AG10803 (cell line): ENCODE data around the gene VAPA.
A peak's percentile ranks its signal among the peaks of the same experiment; 100 is the strongest.
"Not testable (repeated sequence)": the region's sequence is repeated elsewhere in the genome, so short reads cannot be mapped to it uniquely, and the experiment has no call there.

Experiments
- DNase-seq: peaks from one replicate; pipeline ENCODE4 v3.0.0; 2010; ENCODE audit warnings: low read depth
- H3K4me3 ChIP-seq: 2 replicates; pipeline ENCODE4 v1.5.1; 2011; ENCODE audit warnings: mild to moderate bottlenecking, low read length, control low read depth
- TF ChIP-seq, protein P1 (sequence below): conservative IDR thresholded peaks from 2 replicates; pipeline ENCODE4 v1.5.1; 2011; ENCODE audit warnings: mild to moderate bottlenecking, low read length, control low read depth, inconsistent platforms

Gene VAPA

DNA sequence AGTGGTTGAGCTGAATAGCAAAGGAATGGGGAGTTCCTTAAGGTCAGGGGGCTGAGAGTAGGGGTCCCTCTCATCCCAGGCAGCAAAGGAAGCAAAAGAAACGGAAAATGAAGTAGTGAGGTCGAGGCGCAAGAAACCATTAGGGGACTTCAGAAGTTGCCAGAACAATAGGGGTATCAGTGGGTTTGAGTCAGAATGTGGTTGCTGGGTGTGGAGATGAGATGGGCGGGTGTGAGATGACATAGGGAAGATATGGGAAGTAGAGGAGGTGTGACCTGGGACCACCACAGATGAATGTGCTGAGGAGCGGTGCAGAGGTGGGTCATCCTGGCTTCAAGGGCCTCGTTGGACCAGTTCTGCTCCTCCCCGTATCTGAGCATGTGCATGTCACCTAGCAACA lies 13.1 kb upstream of the VAPA start:
- TF ChIP-seq, protein P1, sequence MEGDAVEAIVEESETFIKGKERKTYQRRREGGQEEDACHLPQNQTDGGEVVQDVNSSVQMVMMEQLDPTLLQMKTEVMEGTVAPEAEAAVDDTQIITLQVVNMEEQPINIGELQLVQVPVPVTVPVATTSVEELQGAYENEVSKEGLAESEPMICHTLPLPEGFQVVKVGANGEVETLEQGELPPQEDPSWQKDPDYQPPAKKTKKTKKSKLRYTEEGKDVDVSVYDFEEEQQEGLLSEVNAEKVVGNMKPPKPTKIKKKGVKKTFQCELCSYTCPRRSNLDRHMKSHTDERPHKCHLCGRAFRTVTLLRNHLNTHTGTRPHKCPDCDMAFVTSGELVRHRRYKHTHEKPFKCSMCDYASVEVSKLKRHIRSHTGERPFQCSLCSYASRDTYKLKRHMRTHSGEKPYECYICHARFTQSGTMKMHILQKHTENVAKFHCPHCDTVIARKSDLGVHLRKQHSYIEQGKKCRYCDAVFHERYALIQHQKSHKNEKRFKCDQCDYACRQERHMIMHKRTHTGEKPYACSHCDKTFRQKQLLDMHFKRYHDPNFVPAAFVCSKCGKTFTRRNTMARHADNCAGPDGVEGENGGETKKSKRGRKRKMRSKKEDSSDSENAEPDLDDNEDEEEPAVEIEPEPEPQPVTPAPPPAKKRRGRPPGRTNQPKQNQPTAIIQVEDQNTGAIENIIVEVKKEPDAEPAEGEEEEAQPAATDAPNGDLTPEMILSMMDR, result no peak
- DNase-seq, result no peak
- H3K4me3 ChIP-seq, result no peak overlapping the region

- no peak for DNase-seq
- no peak overlapping the region for H3K4me3 ChIP-seq
- TF ChIP-seq, protein P1, result no peak
These were observed 12.4 kb upstream of the VAPA start for GRCh38 chr18:9901377-9901776.

DNA sequence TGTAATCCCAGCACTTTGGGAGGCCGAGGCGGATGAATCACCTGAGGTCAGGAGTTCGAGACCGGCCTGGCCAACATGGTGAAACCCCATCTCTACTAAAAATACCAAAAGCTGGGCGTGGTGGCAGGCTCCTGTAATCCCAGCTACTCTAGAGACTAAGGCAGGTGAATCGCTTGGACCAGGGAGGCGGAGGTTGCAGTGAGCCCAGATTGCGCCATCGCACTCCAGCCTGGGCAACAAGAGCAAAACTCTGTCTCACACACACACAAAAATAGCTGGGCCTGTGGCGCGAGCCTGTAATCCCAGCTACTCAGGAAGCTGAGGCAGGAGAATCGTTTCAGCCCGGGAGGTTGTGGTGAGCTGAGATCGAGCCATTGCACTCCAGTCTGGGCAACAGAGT lies 11.6 kb upstream of the VAPA start:
- H3K4me3 ChIP-seq, DNase-seq: not testable (repeated sequence)

DNA sequence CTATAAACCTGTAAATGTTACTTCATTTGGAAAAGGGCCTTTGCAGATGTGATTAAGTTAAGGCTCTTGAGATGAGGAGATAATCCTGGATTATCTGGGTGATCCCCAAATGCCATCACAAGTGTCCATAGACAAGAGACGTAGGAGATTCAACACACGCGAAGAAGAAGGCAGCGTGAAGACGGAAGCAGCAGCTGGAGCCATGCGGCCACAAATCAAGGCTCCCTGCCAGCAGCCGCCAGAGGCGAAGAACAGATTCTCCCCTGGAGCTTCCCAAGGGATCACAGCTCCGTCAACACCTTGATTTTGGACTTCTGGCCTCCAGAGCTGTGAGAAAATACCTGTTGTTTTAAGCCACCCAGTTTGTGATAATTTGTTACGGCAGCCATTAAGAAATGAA lies 11.0 kb upstream of the VAPA start:
- TF ChIP-seq, protein P1, result no peak
- peak; percentile 39 for DNase-seq
- H3K4me3 ChIP-seq, result no peak overlapping the region

- no peak overlapping the region for H3K4me3 ChIP-seq
- DNase-seq, result peak; percentile 29
These were observed 8.4 kb upstream of the VAPA start for GRCh38 chr18:9905401-9905922.

GRCh38 chr18:9906481-9906880 lies 7.3 kb upstream of the VAPA start:
- no peak for DNase-seq
- TF ChIP-seq, protein P1, result no peak
- H3K4me3 ChIP-seq, result no peak overlapping the region

More at GRCh38 chr18:9905401-9905922, 8.4 kb upstream of the VAPA start:
- TF ChIP-seq, protein P1, result no peak

GRCh38 chr18:9907867-9908266 lies 5.9 kb upstream of the VAPA start:
- TF ChIP-seq, protein P1, result no peak
- no peak for DNase-seq

GRCh38 chr18:9910071-9910470 lies 3.7 kb upstream of the VAPA start:
- TF ChIP-seq, protein P1, result no peak
- H3K4me3 ChIP-seq, result no peak overlapping the region
- no peak for DNase-seq

More at GRCh38 chr18:9907867-9908266, 5.9 kb upstream of the VAPA start:
- no peak overlapping the region for H3K4me3 ChIP-seq
